Left lobe of liver (tissue), 2 donors: ENCODE data around the gene NDUFV3. TPM values are rescaled to one million over a fixed set of nuclear protein-coding genes. Genes with fewer than 3 reads are reported as not detected.
"Not testable (repeated sequence)": the region's sequence is repeated elsewhere in the genome, so short reads cannot be mapped to it uniquely, and the experiment has no call there.

Source experiments
- ATAC-seq: fragments of 200-7000 bp; cut with Tn5 transposase; one replicate; pipeline ENCODE4 v1.9.1; 2020; ENCODE audit warnings: mild to moderate bottlenecking, moderate library complexity
- DNase-seq: peaks from one replicate; pipeline ENCODE4 v3.0.0-alpha.2; 2020; ENCODE audit warnings: low spot score
- total RNA-seq: library from RNA; stranded (reverse); gene quantifications from one replicate; pipeline ENCODE4 v1.2.1, GENCODE V29; 2021
- donor health status: DM: no; HTN: no; CAD: no; lungs with moderate emphysema.
- donor health status: DM: no; HTN: yes; CAD: no.

The NDUFV3 gene
- total RNA-seq, 1 donor from 2014 or later = 22.8 TPM

- DNase-seq (no peak), ATAC-seq (no peak)
Observed at GRCh38 chr21:42855171-42855936, 37.8 kb upstream of the NDUFV3 start.

- ATAC-seq (no peak), DNase-seq (no peak)
Observed at GRCh38 chr21:42855937-42856335, 37.2 kb upstream of the NDUFV3 start.

GRCh38 chr21:42857216-42857615 is 35.9 kb upstream of the NDUFV3 start:
- ATAC-seq (no peak), DNase-seq (no peak)

DNA sequence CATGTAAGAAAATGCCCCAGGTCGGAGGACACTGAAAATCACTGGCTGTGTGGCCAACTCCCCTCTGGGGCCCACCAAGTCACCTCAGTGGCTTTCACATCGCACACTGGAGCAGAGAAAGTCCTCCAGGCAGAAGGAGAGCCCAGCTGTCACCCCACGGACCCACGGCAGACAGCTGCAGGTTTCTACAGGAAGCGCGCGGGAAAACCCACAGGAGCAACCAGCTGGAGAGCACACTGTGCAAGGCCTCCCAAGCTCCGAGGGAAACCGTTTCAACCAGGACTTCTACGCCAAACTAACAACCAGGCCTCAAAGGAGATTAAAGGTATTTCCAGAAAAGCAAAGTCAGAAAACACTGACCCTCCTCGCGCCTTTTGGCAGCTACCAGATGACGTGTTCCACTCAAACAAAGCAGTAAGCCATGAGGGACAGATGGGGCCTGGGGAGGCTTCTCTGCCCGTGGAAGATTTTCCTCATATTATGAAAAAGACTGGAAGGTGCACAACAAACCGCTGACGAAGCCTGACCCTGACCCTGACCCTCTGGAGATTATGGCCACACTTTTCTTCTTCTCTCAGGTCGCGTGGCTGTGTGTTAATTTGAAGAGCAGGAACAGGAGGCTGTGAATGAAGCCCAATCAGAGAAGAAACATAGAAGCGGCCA is 34.8 kb upstream of the NDUFV3 start:
- DNase-seq = no peak

DNA sequence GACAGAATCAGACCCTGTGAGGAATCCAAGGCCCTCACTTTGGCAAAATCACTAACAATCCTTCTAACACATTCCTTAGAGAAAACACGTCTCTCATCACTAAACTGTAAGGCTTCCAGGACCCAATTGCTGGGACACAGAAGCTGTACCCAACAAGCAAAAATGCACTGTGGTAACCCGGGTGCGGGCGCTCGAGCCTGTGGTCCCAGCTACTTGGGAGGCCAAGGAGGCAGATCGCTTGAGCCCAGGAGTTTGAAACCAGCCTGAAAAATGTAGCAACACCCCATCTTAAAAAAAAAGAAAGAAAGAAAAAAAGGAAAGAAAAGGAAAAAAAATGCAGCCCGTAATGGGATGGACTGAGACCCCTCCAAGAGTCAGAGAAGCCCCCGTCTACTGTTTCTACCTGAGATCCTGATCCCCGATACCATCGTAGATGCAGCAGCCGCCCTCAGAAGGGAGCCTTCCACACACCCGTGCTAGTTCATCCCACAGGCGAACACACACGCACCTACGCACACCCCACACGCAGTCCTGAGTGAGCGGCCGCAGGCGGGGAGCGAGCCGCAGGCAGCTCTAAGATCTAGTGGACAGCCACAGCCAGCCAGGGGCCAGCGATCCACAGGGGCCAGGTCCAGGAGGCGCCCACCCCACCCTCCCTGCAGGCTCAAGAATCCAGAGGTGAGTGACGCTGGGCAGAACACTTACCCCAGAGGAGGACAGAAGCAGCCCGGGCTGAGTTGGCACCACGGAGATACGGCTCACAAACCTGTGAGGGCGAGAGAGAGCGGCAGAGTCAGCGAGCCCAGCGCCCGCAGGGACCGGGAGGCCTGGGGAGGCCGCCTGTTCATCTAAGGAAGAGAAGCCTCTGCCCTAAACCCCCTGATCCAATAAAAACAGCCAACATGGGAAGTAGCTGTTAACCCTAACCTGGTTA is 33.9 kb upstream of the NDUFV3 start:
- DNase-seq (no peak), ATAC-seq (no peak)

More for the DNA sequence above, 34.8 kb upstream of the NDUFV3 start:
- ATAC-seq = no peak

- DNase-seq (no peak), ATAC-seq (no peak)
Observed at GRCh38 chr21:42859891-42860230, 33.2 kb upstream of the NDUFV3 start.

DNA sequence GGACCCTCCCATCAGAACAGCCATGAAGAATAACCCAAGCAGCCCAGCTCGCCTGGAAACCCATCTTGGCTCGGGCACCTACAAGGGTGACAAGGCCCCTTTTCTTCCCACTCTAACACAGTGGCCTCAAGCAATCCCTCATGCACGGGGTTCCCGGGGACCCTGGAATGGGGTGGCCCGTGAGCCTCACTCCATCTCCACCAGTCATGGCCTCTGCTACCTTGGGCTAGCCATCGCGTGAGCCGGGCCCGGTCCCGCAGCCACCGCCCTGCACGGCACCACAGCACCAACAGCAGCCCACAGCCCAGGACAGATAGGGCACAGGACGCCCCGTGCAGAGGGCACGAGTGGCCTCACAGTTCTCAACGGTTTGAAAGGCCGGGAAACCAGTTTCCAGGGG is 32.8 kb upstream of the NDUFV3 start:
- no peak for ATAC-seq
- no peak for DNase-seq

DNA sequence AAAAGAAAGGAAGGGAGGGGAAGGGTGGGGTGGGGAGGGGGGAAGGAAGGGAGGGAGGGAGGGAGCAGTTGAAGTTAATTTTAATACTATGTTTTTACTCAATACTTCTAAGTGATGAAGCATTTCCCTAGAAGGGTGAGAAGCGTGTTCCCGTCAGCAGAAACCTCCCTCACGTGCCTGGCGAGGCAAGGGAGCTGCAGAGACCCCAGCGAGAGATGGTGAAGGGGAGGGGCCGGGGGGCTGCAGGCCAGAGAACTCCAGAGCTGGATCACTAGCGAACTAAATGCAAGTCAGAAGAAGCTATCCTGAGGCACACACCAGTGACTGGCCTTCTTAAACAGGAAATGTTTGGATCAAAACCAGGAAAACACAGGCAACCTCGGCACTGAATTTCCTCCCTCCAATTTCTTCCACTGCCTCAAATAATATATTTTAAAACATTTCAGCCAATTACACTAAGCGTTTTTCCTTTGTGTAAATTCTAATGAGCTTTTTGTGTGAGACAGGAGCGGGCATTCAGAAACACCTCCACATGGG is 31.7 kb upstream of the NDUFV3 start:
- DNase-seq = no peak
- ATAC-seq = no peak

DNA sequence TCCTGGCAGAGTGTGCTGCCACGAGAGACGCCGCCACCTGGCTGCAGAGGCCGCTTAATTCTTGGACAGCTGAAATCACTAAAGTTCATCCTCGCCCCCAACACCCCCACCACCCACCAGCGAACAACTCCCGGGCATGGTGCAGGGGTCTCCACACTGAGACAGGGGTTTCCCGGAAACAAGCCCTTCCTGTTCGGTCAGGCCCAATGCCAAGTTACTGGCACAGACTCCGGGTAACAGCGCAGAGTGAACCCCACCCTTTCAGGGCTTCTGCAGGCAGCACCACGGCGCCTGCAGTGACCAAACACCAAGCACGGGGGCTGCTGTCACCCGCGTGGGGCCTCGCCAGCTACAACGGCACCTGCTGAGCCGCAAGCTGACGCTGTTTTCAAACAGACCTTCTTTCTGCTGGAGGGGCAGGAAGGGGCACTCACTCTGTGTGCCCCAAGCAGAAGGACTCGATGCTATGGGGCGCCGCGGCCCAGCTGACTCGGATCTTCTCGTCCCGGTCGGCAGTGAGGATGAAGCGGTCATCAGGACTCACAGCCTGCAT is 31.2 kb upstream of the NDUFV3 start:
- DNase-seq (no peak), ATAC-seq (no peak)

DNA sequence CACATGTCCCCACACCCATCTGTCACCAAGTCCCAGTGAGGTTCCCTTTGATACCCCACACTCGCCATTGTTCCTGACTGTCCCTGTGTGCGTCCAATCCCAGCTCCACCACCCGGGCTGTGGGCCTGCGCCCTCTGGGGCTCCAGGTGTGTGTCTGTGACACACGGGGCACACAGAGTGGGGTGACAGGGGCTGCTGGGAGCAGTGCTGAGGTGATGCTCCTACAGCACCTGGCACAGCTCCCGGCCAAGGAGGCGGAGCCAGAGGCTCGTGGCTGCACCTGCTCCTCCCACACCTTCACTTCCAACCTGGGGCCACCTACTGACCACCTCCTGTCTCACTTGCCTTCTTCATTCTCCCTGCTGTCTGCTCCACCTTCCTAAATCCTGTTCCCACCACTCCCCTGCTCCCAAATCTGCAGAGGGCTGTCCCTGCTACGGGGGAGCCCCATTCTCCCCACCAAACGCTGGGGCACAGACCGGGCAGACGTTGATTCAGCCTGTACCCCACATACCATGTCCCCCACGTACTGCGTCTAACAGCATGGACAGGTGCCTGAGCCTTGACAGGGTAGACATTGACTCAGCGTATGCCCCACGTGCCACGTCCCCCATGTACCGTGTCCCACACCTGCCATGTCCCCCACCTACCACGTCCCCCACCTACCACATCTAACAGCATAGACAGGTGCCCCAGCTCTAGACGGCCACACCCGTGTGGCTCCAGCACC is 30.2 kb upstream of the NDUFV3 start:
- no peak for ATAC-seq
- DNase-seq = no peak

DNA sequence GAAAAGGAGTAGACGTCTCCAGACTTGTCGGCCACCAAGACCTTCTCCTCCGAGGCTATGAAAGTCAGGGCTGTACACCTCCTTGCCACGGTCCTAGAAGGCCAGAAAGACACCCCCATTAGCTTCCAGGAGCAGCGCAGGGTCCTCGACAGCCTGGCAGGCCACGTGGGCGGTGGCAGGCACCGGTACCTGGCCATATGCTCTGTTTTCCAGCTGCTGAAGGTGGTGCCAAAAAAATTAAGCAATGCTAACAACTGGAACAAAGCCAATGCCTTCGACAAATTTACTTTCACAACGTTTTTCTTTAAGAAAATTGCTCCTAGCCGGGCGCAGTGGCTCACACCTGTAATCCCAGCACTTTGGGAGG is 29.6 kb upstream of the NDUFV3 start:
- ATAC-seq (peak; percentile 11), DNase-seq (no peak)

DNA sequence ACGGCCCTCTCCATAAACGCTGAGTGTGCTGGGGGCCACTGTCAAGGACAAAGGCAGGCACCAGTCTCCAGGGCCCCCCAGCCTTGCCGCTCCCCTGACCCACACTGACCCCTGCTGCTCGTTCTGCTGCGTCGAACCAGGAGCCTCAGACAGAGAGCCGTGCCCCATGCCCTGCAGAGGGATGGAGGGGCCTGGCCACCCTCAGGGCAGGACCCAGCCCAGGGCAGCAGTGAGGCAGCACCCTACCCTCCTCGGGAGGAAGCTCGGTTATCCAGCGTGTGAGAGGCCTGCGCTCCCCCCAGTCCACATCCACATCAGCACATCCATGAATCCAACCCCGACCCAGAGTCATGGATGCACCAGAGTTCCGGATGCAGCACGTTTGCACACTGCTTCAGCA is 28.8 kb upstream of the NDUFV3 start:
- DNase-seq = no peak
- no peak for ATAC-seq

- ATAC-seq (peak; percentile 76), DNase-seq (peak; percentile 72)
Observed at GRCh38 chr21:42864815-42865775, 28.0 kb upstream of the NDUFV3 start.

- ATAC-seq (peak; percentile 79), DNase-seq (peak; percentile 77)
Observed at GRCh38 chr21:42865776-42866160, 27.3 kb upstream of the NDUFV3 start.

DNA sequence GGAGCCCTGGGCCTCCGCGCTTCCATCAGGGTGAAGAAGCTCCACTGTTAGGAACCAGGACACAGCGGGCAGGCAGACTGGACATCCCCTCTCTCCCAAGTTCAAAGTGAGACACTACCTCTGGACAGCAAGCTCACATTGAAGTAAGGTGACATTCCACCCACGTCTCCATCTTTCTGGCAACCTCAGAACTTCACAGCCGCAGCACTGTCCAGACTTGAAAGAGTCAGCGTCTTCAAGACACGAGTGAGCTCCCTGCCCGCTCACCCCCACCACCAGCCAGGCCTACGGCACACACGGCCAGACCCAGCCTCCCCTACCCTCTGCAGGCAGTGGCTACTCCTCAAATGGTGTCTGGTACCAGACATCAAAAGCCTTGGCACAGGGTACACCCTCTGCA is 24.9 kb upstream of the NDUFV3 start:
- no peak for ATAC-seq
- DNase-seq = no peak

DNA sequence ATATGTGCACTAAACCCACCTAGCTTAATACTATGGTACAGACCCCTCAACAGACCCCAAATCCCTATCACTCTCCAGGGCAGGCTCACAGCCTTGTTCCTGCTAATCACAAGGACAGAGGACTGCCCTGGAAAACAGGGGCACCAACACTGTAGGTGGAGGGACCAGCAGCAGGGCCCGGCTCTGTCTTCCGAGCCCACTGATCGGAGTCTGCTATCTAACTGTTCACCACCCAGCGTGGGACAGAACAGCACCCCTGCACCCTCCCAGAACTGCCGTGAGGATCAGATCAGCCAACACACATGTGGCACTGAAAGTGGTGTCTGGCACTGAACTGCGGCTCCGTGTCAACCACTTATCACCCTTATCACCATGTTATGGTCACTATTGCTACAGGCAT is 20.0 kb upstream of the NDUFV3 start:
- DNase-seq (no peak), ATAC-seq (no peak)

- not testable (repeated sequence) for DNase-seq, ATAC-seq
Observed at GRCh38 chr21:42875811-42876210, 17.3 kb upstream of the NDUFV3 start.

- ATAC-seq (peak; percentile 47), DNase-seq (no peak)
Observed at GRCh38 chr21:42878678-42878992, 14.5 kb upstream of the NDUFV3 start.

DNA sequence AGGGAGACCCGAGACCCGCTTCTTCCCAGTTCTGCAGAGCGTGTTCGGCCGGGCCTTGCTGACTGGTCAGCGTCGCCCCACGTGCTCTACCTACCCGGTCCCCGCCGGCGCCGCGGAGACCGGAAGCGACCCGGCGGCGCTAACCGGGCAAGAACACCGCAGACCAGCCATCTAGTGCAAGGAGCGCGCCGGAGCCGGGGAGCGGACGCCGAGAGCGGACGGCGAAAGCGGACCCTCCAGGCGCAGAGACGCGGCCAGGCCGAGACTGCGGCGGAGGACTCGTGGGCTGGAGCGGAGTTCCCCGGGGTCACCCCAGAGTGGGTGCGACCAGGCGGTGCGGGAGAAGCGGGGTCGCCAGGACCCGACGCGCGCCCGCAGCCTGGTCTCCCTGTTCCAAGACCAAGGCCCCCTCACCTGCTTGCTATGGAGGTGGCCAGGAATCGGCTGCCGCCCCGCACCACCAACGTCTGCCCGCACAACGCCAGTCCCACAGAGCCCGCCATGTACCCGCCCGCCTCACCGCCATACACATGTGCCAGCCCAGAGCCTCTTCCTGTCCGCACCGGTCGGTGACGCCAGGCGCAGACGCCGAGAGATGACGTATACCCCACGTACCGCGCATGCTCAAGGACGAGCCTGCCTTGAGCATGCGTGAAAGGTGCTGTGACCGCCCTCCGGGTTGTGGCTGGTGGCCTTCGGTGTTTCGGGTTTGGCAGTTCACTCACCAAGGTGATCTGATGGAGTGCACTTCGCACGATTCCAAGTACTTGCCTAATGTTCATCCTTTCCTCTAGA is 13.9 kb upstream of the NDUFV3 start, which contains the start of gene WDR4:
WDR4 (minus strand) TSS at position 547 of the 795 bp plus-strand sequence; CDS start at position 503, 44 bp downstream.
- DNase-seq (peak; percentile 98), ATAC-seq (peak; percentile 93)
